Ascending aorta (tissue), 2 donors: ENCODE results near the gene SYTL3. TPM values are rescaled to one million over a fixed set of nuclear protein-coding genes. Genes with fewer than 3 reads are reported as not detected.

Source experiments
- DNase-seq, 2 donors: peaks; one replicate each; pipeline ENCODE4 v3.0.0-alpha.2; 2019; ENCODE audit warnings: low spot score in 2 of 2
- H3K27ac ChIP-seq, 2 donors: fragments of 200-600 bp; sonication (generic); one replicate each; pipeline ENCODE4 v1.5.1; 2016 to 2017; ENCODE audit warnings: mild to moderate bottlenecking in 1 of 2
- H3K27me3 ChIP-seq: fragments of 200-600 bp; sonication (generic); one replicate; pipeline ENCODE4 v1.5.1; 2017
- H3K36me3 ChIP-seq, 2 donors: fragments of 200-600 bp; sonication (generic); one replicate each; pipeline ENCODE4 v1.5.1; 2016
- H3K4me1 ChIP-seq, 2 donors: fragments of 200-600 bp; sonication (generic); one replicate each; pipeline ENCODE4 v1.5.1; 2016 to 2017; ENCODE audit warnings: mild to moderate bottlenecking in 1 of 2
- H3K4me3 ChIP-seq, 2 donors: fragments of 200-600 bp; sonication (generic); one replicate each; pipeline ENCODE4 v1.5.1; 2016 to 2017; ENCODE audit warnings: mild to moderate bottlenecking in 1 of 2
- H3K9me3 ChIP-seq, 2 donors: fragments of 200-600 bp; sonication (generic); one replicate each; pipeline ENCODE4 v1.5.1; 2016
- intact Hi-C: fragments of 100-400 bp; cut with DNase I; formaldehyde crosslinking; loops from one replicate; pipeline ENCODE4 v1.15.1; 2023
- total RNA-seq: library from RNA; depleted of rRNA; stranded (reverse); fragments of >200 nt; gene quantifications from one replicate; pipeline ENCODE4 v1.1.0, GENCODE V29; 2016
- TF ChIP-seq, protein P1 (sequence below), 3 experiments: fragments of 200-600 bp in 2 of 3; fragments of 450-650 bp in 1 of 3; sonication (generic) in 2 of 3; IDR thresholded peaks; one replicate each; pipeline ENCODE4 v1.5.1; 2016 to 2019; ENCODE audit warnings: antibody characterized with exemption in 3 of 3, mild to moderate bottlenecking in 1 of 3, moderate library complexity in 1 of 3

Gene SYTL3
- total RNA-seq, 1 donor from 2014 or later: 4.7 TPM

DNA sequence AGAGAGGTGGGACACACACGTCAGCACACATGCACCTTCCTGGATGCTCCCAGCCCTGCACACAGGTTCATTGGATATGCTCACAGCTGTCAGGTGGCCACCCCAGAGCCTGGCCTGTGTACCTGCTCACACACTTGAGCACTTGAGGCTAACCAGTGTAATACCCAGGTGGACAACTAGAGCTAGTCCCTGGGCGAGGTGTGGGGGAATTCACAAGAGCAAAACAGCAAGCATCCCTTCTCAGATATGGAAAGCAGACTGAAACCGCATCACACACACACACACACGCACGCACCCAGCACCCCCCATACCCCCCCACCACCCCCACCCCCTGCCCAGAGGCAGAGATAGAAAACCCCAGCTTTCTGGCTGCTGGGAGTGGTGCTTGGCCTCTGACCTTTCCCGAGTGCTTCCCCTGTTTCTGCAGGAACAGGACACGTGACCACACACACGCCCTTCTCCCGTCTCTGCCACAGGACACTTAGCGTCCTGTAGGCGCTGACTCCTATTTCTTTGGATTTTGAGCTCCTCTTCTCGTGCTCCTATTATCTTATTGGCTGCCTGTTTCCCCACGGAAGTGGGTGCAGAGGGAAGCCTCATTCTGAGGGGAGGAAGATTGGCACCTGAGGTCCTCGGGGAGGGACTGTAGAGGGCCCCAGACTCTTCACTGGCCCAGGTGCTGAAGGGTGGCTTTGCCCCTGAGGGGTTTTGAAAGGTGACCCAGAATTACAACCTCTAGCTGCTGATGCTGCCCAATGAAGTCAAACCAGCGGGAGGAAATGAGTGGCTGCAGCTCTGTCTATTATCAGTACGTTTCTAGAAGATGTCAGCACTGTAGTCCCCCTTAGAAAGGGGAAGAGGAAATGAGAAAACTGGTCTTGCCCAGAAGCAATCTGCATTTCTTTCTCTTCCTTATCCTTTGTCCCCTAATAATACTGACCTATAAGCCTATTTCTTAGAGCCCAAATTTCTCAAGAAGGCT is 65.8 kb downstream of the SYTL3 start:
- TF ChIP-seq, protein P1, sequence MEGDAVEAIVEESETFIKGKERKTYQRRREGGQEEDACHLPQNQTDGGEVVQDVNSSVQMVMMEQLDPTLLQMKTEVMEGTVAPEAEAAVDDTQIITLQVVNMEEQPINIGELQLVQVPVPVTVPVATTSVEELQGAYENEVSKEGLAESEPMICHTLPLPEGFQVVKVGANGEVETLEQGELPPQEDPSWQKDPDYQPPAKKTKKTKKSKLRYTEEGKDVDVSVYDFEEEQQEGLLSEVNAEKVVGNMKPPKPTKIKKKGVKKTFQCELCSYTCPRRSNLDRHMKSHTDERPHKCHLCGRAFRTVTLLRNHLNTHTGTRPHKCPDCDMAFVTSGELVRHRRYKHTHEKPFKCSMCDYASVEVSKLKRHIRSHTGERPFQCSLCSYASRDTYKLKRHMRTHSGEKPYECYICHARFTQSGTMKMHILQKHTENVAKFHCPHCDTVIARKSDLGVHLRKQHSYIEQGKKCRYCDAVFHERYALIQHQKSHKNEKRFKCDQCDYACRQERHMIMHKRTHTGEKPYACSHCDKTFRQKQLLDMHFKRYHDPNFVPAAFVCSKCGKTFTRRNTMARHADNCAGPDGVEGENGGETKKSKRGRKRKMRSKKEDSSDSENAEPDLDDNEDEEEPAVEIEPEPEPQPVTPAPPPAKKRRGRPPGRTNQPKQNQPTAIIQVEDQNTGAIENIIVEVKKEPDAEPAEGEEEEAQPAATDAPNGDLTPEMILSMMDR (IDR thresholded peaks at IDR 0.05): no peak
- no peak overlapping the region for H3K27ac ChIP-seq
- DNase-seq: no peak

DNA sequence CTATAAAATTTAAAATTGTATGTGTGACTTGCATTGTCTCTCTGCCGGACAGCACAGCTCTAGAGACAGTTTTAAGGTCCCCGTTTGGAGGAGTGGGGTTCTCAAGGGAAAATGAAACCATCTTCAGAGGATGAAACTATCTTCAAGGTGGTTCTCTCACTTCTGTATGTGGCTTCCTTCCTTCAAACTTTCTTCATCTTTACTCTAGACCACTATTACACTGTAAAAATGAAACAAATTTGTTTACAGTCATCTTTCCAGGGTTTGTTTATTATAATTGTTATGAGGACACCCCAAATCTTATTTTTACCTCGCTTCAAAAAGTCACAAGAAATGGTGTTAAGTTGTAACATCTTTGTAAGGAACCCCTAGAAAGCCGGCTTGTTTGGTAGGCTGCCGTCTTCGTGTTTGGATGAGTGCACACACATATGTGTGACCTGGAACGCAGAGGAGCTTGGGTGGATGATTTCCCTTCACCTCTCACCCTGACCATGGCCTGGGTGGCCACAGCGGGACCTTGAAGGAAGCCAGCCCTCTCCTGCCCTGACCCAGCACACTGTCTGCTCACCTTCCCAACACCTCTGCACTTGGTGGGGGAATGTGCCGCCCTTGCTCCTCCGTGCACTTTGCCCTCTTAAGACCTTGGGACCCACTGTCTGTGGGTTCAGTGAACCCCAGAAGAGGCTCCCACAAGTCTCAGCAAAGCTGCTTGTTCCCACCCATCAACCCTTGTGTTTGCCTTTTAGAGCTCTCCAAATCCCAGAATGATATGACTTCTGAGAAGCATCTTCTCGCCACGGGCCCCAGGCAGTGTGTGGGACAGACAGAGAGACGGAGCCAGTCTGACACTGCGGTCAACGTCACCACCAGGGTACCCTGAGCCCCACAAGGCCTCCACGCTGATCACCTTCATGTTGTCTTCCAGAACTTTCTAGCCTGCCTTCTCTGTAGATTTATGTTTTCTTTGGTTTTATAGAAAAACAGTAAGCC is 67.8 kb downstream of the SYTL3 start:
- intact Hi-C loops: no loop called here
- H3K4me1 ChIP-seq: no peaks in the 10 kb centered on the region
- no peaks in the 10 kb centered on the region for H3K36me3 ChIP-seq
- no peaks in the 10 kb centered on the region for H3K27me3 ChIP-seq
- no peak for DNase-seq
- TF ChIP-seq, protein P1 (IDR thresholded peaks at IDR 0.05): no peak
- no peak overlapping the region for H3K4me3 ChIP-seq
- H3K27ac ChIP-seq: no peak overlapping the region
- no peaks in the 10 kb centered on the region for H3K9me3 ChIP-seq

More for the DNA sequence above, 65.8 kb downstream of the SYTL3 start:
- Histone ChIP-seq H3K9me3 (no peaks in the 10 kb centered on the region), H3K4me1 (no peaks in the 10 kb centered on the region), H3K36me3 (no peaks in the 10 kb centered on the region), H3K4me3 (no peak overlapping the region), H3K27me3 (no peaks in the 10 kb centered on the region)
- intact Hi-C loops: no loop called here

DNA sequence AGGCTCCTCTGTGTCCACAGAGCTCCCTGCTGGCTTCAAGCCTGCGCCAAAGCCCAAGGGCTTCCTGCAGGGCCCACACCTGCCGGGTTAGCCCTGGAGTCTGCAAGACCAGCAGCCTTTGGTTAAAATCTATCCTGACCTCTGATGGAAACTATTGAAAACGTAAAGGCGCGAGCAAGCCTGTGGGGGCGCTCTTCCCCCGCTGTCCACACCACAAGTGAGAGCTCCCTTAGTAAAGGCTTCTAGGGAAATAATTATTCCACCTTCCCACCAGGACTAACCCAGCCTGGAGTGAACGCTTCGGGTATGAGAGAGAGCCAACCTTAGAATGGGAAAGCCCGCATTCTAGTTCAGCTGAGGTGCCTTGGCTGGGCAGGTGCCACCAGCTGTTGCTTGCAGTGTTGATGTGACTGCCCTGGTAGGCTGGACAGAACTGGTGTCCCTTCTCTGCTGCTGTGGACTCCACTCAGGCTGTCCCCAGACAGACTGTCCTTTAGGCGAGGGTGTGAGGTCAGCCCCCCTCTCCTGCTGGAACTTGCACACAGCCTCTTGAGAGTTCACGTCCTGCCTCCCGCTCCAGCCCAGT is 68.7 kb downstream of the SYTL3 start:
- no peak overlapping the region for H3K4me3 ChIP-seq
- intact Hi-C loops: no loop called here
- H3K36me3 ChIP-seq: no peaks in the 10 kb centered on the region
- no peaks in the 10 kb centered on the region for H3K4me1 ChIP-seq
- no peaks in the 10 kb centered on the region for H3K27me3 ChIP-seq
- TF ChIP-seq, protein P1 (IDR thresholded peaks at IDR 0.05): peak in 1 of 3 experiments; percentile 41
- H3K9me3 ChIP-seq: no peaks in the 10 kb centered on the region
- H3K27ac ChIP-seq: no peak overlapping the region
- DNase-seq: no peak

DNA sequence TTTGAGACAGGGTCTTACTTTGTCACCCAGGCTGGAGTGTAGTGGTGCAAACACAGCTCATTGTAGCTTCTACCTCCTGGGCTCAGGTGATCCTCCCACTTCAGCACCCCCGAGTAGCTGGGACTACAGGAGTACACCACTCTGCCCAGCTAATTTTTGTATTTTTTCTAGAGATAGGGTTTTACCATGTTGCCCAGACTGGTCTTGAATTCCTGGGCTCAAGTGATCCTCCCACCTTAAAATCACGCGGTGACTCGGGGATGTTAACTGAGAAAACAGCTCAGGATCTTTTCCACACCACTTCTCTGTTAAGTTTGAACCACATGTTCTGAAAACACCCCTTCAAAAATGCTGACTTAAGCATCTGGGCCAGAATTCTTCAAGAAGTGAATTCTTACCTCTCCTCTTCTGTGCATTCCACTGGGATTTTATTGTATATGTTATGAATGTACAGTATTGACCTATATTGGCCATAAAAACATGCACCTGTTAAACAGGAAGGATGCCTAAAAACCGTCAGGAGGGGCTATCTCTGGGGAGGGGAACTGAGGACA is 72.4 kb downstream of the SYTL3 start:
- no peaks in the 10 kb centered on the region for H3K4me1 ChIP-seq
- no peak overlapping the region for H3K27ac ChIP-seq
- H3K36me3 ChIP-seq: no peaks in the 10 kb centered on the region
- H3K4me3 ChIP-seq: no peak overlapping the region
- intact Hi-C loops: no loop called here
- H3K9me3 ChIP-seq: no peaks in the 10 kb centered on the region
- no peak for DNase-seq
- TF ChIP-seq, protein P1 (IDR thresholded peaks at IDR 0.05): no peak
- H3K27me3 ChIP-seq: no peaks in the 10 kb centered on the region

DNA sequence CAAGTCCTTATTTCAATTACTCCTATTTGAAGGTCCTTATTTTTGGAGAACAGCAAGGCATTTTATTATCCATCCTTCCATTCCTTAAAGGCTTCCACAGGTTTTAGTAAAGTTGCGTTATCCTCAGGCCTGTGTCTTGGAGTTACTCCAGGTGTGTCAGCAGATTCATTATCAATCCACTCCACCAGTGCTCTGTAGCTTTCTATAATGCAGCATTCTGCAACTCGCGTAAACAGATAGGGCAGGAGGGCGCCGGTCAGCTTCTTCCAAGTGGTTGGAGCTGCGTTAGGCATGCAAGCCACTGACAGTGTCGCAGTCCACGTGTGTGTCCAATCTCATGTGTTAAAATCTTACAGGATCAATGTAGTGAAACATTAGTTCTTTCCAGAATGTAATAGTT is 75.8 kb downstream of the SYTL3 start:
- H3K4me1 ChIP-seq: no peaks in the 10 kb centered on the region
- H3K27ac ChIP-seq: no peak overlapping the region
- H3K9me3 ChIP-seq: peaks cover 0 to 9% of the 10 kb centered on the region in 2 donors
- no peaks in the 10 kb centered on the region for H3K36me3 ChIP-seq
- TF ChIP-seq, protein P1 (IDR thresholded peaks at IDR 0.05): no peak
- no peak for DNase-seq
- H3K27me3 ChIP-seq: no peaks in the 10 kb centered on the region
- intact Hi-C loops: no loop called here
- H3K4me3 ChIP-seq: no peak overlapping the region
